ENCODE results near the gene TRMT1.

Gene TRMT1

DNA sequence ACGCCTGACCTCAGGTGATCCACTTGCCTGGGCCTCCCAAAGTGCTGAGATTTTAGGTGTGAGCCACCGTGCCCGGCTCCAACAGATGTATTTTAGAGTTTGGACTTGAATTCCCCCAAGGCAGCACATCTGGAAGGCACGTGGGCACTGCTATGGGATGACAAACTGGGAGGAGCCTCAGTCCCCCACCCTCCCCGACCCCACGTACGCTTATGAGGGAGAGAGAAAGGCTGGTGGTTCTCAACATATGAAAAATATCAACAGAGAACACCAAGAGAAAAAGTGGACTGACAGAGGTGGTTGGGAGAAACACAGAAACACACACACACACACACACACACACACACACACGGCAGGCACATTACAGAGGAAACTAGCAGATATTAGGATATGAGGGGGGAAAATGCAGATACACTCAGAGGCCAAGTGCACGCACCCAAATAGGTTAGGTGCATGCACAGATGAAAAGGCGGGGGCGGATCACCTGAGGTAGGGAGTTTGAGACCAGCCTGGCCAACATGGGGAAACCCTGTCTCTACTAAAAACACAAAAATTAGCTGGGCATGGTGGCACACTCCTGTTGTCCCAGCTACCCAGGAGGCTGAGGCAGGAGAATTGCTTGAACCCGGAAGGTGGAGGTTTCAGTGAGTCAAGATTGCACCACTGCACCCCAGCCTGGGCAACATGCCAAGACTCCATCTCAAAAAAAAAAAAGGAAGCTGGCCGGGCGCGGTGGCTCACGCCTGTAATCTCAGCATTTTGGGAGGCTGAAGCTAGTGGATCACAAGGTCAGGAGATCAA is 30.4 kb upstream of the TRMT1 start:
- Histone ChIP-seq H3K4me3 (no peak overlapping the region), H3K27ac (peak overlapping the region in 1 of 2 donors; percentile 45)
- no peak for DNase-seq (ENCODE audit: low spot score)
- TF ChIP-seq, protein P1, sequence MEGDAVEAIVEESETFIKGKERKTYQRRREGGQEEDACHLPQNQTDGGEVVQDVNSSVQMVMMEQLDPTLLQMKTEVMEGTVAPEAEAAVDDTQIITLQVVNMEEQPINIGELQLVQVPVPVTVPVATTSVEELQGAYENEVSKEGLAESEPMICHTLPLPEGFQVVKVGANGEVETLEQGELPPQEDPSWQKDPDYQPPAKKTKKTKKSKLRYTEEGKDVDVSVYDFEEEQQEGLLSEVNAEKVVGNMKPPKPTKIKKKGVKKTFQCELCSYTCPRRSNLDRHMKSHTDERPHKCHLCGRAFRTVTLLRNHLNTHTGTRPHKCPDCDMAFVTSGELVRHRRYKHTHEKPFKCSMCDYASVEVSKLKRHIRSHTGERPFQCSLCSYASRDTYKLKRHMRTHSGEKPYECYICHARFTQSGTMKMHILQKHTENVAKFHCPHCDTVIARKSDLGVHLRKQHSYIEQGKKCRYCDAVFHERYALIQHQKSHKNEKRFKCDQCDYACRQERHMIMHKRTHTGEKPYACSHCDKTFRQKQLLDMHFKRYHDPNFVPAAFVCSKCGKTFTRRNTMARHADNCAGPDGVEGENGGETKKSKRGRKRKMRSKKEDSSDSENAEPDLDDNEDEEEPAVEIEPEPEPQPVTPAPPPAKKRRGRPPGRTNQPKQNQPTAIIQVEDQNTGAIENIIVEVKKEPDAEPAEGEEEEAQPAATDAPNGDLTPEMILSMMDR (IDR thresholded peaks at IDR 0.05) = no peak

DNA sequence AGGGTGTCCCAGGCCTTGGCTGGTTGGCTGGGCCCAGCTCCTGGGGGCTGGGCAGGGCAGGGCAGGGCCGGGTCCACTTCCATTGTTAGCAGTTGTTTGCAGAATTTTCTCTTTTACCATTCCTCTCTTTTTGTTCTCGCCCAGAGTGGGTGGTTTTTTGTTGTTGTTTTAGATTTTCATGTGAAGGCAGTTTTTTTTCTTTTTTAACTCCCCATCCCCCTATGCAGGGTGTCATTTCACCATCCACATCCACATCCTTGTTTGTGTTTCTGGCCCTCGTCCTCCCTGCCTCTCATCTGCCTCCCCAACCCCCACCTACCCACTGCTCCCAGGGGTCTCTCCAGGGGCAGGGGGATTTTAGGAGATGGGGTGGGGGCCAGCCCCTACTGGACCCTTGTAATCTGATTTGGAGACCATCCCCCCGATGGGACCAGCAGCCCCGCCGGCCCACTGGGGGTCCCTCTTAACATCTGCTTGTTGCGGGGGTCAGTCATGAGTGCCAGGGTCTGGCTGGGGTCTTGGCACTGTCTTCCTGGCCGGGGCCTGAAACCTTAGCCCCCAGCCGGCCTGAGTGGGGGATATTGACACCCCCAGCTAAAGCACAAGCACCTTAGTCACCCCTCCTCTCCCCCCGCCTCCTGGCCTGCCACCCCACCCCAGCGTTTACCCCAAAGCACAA is 23.2 kb upstream of the TRMT1 start:
- DNase-seq (ENCODE audit: low spot score) = no peak
- TF ChIP-seq, protein P1 (IDR thresholded peaks at IDR 0.05) = no peak
- H3K4me3 ChIP-seq = no peak overlapping the region
- H3K27ac ChIP-seq = no peak overlapping the region

DNA sequence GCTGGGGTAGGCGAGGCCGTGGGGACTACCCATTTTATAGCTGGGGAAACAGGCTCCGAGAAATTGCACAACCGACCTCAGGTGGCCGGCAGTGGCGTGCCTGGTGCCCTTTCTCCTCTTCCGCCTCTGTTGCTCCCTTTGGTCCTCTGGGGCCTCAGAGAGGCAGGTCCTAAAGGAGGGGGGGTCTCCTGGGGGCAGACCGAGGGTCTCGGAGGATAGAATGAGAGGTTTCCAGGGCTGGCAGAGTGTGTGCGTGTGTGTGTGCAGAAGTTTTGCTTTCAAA is 22.3 kb upstream of the TRMT1 start:
- no peak for DNase-seq (ENCODE audit: low spot score)
- H3K27ac ChIP-seq = no peak overlapping the region
- TF ChIP-seq, protein P1 (IDR thresholded peaks at IDR 0.05) = no peak
- no peak overlapping the region for H3K4me3 ChIP-seq

DNA sequence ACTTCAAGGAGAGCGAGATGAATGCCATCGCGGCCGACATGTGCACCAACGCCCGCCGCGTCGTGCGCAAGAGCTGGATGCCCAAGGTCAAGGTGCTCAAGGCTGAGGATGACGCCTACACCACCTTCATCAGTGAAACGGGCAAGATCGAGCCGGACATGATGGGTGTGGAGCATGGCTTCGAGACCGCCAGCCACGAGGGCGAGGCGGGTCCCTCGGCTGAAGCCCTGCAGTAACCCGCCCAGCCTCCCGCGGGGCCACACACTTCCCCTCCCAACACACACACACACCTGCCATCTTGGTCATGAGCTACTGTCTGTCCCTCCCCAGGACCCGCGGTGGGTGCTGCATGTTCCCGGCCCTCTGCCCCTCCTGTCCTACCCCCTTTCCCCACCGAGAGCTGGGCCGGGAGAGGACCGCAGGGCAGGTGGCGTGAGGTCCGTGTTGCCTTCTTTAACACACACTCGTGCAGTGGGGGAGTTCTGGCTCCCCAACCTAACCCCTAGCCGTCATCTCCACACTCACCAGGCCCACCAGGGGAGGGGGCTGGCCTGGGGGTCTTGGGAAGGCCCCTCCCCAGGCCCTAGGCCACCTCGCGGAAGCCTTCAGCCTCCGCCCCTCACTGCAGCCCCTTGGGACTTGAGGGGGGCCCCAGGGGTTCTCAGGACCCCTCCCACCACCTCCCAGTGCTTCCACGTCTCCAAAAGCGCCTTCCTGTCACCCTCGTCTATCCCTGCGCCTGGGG is 21.8 kb upstream of the TRMT1 start:
- no peak for DNase-seq (ENCODE audit: low spot score)
- TF ChIP-seq, protein P1 (IDR thresholded peaks at IDR 0.05) = no peak
- no peak overlapping the region for H3K4me3 ChIP-seq
- no peak overlapping the region for H3K27ac ChIP-seq

DNA sequence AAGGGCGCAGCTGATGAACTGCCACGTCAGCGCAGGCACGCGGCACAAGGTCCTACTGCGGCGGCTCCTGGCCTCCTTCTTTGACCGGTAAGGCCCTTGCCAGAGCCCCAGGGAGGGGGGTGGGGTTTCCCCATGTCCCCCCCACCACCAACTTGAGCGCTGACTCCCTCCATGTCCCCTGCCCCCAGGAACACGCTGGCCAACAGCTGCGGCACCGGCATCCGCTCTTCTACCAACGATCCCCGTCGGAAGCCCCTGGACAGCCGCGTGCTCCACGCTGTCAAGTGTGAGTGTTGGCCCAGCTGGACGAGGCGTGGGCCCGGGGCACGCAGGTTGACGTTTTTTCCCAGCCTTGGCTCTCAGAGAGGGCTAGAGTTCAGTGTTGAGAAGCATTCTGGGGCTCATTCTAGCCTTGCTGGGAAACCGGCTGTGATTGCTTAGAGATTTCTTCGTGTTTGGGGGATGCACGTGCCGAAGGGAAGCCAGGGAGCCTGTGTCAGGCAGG is 20.8 kb upstream of the TRMT1 start:
- no peak overlapping the region for H3K27ac ChIP-seq
- TF ChIP-seq, protein P1 (IDR thresholded peaks at IDR 0.05) = no peak
- DNase-seq (ENCODE audit: low spot score) = no peak
- H3K4me3 ChIP-seq = no peak overlapping the region

DNA sequence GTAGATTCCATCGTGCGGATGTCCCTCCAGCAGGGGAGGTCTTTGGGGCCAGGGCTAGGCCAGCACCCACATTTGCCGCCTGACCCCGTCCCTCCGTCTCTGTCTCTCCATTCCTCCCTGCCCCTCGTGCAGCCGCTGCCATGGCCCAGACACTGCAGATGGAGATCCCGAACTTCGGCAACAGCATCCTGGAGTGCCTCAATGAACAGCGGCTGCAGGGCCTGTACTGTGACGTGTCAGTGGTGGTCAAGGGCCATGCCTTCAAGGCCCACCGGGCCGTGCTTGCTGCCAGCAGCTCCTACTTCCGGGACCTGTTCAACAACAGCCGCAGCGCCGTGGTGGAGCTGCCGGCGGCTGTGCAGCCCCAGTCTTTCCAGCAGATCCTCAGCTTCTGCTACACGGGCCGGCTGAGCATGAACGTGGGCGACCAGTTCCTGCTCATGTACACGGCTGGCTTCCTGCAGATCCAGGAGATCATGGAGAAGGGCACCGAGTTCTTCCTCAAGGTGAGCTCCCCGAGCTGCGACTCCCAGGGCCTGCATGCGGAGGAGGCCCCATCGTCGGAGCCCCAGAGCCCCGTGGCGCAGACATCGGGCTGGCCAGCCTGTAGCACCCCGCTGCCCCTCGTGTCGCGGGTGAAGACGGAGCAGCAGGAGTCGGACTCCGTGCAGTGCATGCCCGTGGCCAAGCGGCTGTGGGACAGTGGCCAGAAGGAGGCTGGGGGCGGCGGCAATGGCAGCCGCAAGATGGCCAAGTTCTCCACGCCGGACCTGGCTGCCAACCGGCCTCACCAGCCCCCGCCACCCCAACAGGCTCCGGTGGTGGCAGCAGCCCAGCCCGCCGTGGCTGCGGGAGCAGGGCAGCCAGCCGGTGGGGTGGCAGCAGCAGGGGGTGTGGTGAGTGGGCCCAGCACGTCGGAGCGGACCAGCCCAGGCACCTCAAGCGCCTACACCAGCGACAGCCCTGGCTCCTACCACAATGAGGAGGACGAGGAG is 18.8 kb upstream of the TRMT1 start:
- H3K4me3 ChIP-seq = no peak overlapping the region
- TF ChIP-seq, protein P1 (IDR thresholded peaks at IDR 0.05) = no peak
- H3K27ac ChIP-seq = no peak overlapping the region
- DNase-seq (ENCODE audit: low spot score) = no peak
